Ishikawa (cell line): ENCODE data around the gene PDE1A.

Experiments used
- CEBPB ChIP-seq: IDR thresholded peaks from 2 replicates; pipeline ENCODE4 v1.6.1; 2012
- CREB1 ChIP-seq: IDR thresholded peaks from 2 replicates; pipeline ENCODE4 v1.6.1; 2012; ENCODE audit warnings: low read depth
- EGR1 ChIP-seq: IDR thresholded peaks from 2 replicates; pipeline ENCODE4 v1.6.1; 2012
- EP300 ChIP-seq: IDR thresholded peaks from 2 replicates; pipeline ENCODE4 v1.6.1; 2012; ENCODE audit warnings: borderline replicate concordance
- NFIC ChIP-seq: IDR thresholded peaks from 2 replicates; pipeline ENCODE4 v1.6.1; 2012
- TAF1 ChIP-seq: IDR thresholded peaks from 2 replicates; pipeline ENCODE4 v1.6.1; 2012; ENCODE audit warnings: low read depth, mild to moderate bottlenecking
- TEAD4 ChIP-seq: IDR thresholded peaks from 2 replicates; pipeline ENCODE4 v1.6.1; 2012
- YY1 ChIP-seq: IDR thresholded peaks from 2 replicates; pipeline ENCODE4 v1.6.1; 2012; ENCODE audit warnings: low read depth
- ZBTB7A ChIP-seq: IDR thresholded peaks from 2 replicates; pipeline ENCODE4 v1.6.1; 2012; ENCODE audit warnings: low read depth
- TF ChIP-seq, protein P1 (sequence below): IDR thresholded peaks from 2 replicates; pipeline ENCODE4 v1.6.1; 2012

The PDE1A gene

DNA sequence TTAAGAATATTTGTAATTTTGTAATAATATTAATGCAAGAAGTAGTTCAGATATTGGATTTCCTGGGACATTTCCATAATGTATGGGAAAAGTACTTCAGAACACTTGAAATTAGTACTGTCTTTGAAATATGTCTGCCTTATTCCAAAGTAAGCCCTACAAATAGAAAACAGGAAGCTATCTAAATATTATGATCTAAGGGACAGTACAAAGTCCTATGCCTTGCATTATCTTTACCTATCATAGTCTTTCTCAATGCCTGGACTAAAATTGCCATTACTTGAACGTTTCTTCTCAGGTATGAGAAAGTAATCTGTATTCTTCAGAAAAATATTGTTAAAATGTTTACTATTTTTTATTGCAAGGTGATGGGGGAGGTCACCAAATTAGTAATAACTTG, 328.2 kb downstream of the PDE1A start:
- TF ChIP-seq YY1 (no peak), TEAD4 (no peak)

DNA sequence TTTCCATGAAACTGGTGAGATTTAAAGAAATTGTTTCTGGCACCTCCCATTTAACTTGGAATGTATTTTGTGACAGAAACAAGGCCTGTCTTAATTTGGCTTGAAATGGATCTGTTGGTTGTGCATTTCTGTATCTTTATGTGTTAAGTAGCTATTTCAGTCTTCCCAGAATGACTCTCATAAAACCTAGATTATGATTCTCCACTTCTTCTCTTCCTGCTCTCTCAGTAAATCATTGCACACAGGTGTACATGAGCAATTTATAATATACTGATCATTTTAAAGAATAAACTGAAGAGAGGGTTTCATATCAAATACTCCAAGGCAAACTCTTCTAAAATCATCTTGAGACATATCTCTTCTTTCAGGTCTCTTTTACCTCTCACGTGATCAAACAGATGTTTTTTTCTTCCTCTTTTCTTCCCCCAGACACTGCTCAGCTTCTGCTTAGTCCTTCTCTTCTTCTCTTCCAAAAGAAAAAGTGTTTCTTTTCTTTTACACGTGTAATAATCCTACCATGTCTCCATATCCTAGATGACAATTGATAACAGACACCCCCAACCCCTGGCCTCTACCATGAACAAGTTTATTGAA, 329.2 kb downstream of the PDE1A start:
- TF ChIP-seq NFIC (no peak), ZBTB7A (no peak), TAF1 (no peak), EGR1 (no peak), YY1 (no peak), TEAD4 (no peak), EP300 (no peak), CEBPB (no peak)
- TF ChIP-seq, protein P1, sequence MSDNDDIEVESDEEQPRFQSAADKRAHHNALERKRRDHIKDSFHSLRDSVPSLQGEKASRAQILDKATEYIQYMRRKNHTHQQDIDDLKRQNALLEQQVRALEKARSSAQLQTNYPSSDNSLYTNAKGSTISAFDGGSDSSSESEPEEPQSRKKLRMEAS: no peak

DNA sequence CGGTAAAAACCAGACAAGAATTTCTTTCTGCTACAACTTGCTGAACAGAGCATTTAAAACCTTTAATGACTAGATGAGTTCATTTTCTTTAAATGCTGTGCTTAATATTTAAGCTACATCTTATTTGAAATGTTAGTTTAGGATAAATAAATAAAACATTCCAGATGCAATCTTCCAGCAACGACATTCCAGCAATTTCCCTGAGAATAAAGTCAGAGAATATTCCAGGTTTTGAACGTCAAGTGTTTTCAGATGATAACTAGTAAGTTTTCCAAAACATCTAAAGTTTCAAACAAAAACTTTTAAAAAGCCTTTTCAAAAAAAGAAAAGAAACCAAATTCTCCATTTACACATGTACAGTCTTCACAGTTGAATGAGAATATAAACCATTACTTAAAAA, 336.4 kb downstream of the PDE1A start:
- TF ChIP-seq YY1: no peak
- TF ChIP-seq CREB1: no peak
